BJ (cell line): ENCODE data around the gene ADAM11. TPM values are rescaled to one million over a fixed set of nuclear protein-coding genes. Genes with fewer than 3 reads are reported as not detected.

Experiments
- CTCF ChIA-PET: fragments of 350-600 bp; formaldehyde crosslinking; extraction: SDS; loops from one replicate; lab custom pipeline; 2021; ENCODE audit warnings: antibody characterized with exemption, inconsistent platforms; lab: Yijun Ruan, JAX
- POLR2A ChIA-PET: fragments of 300-600 bp; sonication (Branson Sonifier 250); formaldehyde crosslinking; extraction: SDS; loops from one replicate; lab custom pipeline; 2021; ENCODE audit warnings: antibody characterized with exemption; lab: Charles Lee
- DNase-seq: peaks from one replicate; pipeline ENCODE4 v3.0.0-alpha.2; 2011; ENCODE audit warnings: low read depth
- H3K27me3 ChIP-seq: 2 replicates; pipeline ENCODE4 v1.6.0; 2011; ENCODE audit warnings: low read length; ENCODE audit not compliant: control insufficient read depth, insufficient read depth
- H3K36me3 ChIP-seq: 2 replicates; pipeline ENCODE4 v1.5.1; 2011; ENCODE audit warnings: low read length; ENCODE audit not compliant: control insufficient read depth, insufficient read depth
- H3K4me3 ChIP-seq: 2 replicates; pipeline ENCODE4 v1.5.1; 2011; ENCODE audit warnings: low read depth, mild to moderate bottlenecking, control low read depth, low read length
- polyA plus RNA-seq: library from polyadenylated mRNA; depleted of rRNA; stranded (reverse); fragments of >200 nt; gene quantifications from 2 replicates; pipeline ENCODE4 v1.2.3, GENCODE V29; 2011
- TF ChIP-seq, protein P1 (sequence below): IDR thresholded peaks from 2 replicates; pipeline ENCODE4 v1.5.1; 2011; ENCODE audit warnings: low read depth, mild to moderate bottlenecking, control low read depth, inconsistent platforms, low read length, moderate library complexity; ENCODE audit not compliant: insufficient read depth

ADAM11 gene
- polyA plus RNA-seq, 1 experiment, result 0.31 TPM

GRCh38 chr17:44774271-44775135 lies 15.7 kb downstream of the ADAM11 start:
- TF ChIP-seq, protein P1, sequence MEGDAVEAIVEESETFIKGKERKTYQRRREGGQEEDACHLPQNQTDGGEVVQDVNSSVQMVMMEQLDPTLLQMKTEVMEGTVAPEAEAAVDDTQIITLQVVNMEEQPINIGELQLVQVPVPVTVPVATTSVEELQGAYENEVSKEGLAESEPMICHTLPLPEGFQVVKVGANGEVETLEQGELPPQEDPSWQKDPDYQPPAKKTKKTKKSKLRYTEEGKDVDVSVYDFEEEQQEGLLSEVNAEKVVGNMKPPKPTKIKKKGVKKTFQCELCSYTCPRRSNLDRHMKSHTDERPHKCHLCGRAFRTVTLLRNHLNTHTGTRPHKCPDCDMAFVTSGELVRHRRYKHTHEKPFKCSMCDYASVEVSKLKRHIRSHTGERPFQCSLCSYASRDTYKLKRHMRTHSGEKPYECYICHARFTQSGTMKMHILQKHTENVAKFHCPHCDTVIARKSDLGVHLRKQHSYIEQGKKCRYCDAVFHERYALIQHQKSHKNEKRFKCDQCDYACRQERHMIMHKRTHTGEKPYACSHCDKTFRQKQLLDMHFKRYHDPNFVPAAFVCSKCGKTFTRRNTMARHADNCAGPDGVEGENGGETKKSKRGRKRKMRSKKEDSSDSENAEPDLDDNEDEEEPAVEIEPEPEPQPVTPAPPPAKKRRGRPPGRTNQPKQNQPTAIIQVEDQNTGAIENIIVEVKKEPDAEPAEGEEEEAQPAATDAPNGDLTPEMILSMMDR, result peak; percentile 100
- POLR2A ChIA-PET, result no interaction called here

GRCh38 chr17:44775136-44775837 lies 16.5 kb downstream of the ADAM11 start:
- peaks cover 5% of the 10 kb centered on the region; the same call in 1 of the 2 replicates for H3K27me3 ChIP-seq
- peak overlapping the region; percentile 66 for H3K4me3 ChIP-seq
- ChIA-PET POLR2A (interaction anchor here (0.5 to 0.7 kb wide), 3 partner anchors 33 to 369 kb away, joined by 3 to 10 read pairs (median 7); no protein-coding TSS in a partner anchor), CTCF (interaction anchor here (0.7 to 14.4 kb wide), 26 partner anchors 9 to 360 kb away, joined by 3 to 452 read pairs (median 4); partner anchors contain the start of genes ACBD4 and ADAM11)
- no peaks in the 10 kb centered on the region for H3K36me3 ChIP-seq
- TF ChIP-seq, protein P1, result no peak
- DNase-seq, result no peak

More at GRCh38 chr17:44774271-44775135, 15.7 kb downstream of the ADAM11 start:
- no peak for DNase-seq
- CTCF ChIA-PET, result interaction anchor here (0.6 to 14.4 kb wide), 18 partner anchors 15 to 356 kb away, joined by 3 to 452 read pairs (median 4); partner anchors contain the start of gene EFTUD2
- peak overlapping the region; percentile 66 for H3K4me3 ChIP-seq
- H3K27me3 ChIP-seq, result peaks cover 5% of the 10 kb centered on the region; the same call in 1 of the 2 replicates
- H3K36me3 ChIP-seq, result no peaks in the 10 kb centered on the region

DNA sequence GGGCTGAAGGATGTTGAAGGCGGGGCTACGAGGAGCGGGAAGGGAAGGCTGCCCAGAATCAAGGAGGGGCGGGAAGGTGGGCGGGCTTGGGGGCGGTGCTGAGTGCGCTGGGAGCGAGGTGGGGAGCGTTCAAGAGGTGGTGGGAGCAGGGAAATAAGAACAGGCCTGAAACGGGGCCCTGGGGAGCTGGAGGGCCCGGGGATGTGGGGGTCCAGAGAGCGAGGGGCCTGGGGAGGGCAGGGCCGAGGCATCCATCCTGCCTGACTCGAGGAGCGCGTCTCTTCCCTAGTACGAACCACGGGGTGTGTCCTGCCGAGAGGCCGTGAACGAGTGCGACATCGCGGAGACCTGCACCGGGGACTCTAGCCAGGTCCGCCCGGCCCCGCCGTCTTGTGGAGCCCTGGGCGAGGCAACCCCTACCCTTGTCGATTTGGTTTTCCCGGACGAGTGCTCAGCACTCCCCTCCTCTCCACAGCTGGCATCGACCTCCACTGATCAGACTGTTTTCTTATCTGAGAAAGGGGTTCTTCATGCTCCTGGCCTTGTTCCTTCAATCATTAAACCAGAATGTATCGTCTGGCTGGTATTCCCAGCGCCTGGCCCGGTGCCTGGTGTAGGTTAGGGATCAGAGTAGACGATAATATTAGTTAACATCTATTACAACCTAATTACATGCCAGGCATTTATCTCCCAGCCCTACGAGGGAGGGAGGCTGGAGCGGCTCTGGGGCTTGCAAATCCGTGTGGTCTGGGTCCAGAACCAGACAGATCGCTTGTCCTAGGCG lies 17.2 kb downstream of the ADAM11 start:
- H3K4me3 ChIP-seq, result peak overlapping the region; percentile 66
- ChIA-PET POLR2A (interaction anchor here (0.5 to 0.7 kb wide), 4 partner anchors 34 to 368 kb away, joined by 3 to 10 read pairs (median 6); no protein-coding TSS in a partner anchor), CTCF (interaction anchor here (0.6 to 14.4 kb wide), 28 partner anchors 8 to 1063 kb away, joined by 3 to 452 read pairs (median 4); partner anchors contain the start of genes ACBD4 and ADAM11)
- H3K27me3 ChIP-seq, result peaks cover 5% of the 10 kb centered on the region; the same call in 1 of the 2 replicates
- DNase-seq, result peak; percentile 80
- TF ChIP-seq, protein P1, result no peak
- H3K36me3 ChIP-seq, result no peaks in the 10 kb centered on the region

GRCh38 chr17:44776628-44777393 lies 18.0 kb downstream of the ADAM11 start:
- TF ChIP-seq, protein P1, result no peak
- POLR2A ChIA-PET, result interaction anchor here (0.6 kb wide), 1 partner anchor 118 kb away, joined by 4 read pairs; no protein-coding TSS in a partner anchor
- CTCF ChIA-PET, result interaction anchor here (0.6 to 14.4 kb wide), 13 partner anchors 9 to 1062 kb away, joined by 3 to 452 read pairs (median 6); partner anchors contain the start of genes GJC1 and HIGD1B
- DNase-seq, result no peak
- Histone ChIP-seq H3K27me3 (peaks cover 3% of the 10 kb centered on the region; the same call in 1 of the 2 replicates), H3K36me3 (no peaks in the 10 kb centered on the region), H3K4me3 (no peak overlapping the region)
